HepG2 (cell line): ENCODE measurements around the gene LTA. TPM values are rescaled to one million over a fixed set of nuclear protein-coding genes. Genes with fewer than 3 reads are reported as not detected.

Experiments used
- AFF4 ChIP-seq: sonication (generic); formaldehyde crosslinking; IDR thresholded peaks from 2 replicates; pipeline ENCODE4 v1.4.0; 2020; ENCODE audit warnings: missing genetic modification reagents
- CAMTA2 ChIP-seq: sonication (generic); formaldehyde crosslinking; IDR thresholded peaks from 2 replicates; pipeline ENCODE4 v1.4.0; 2020; ENCODE audit warnings: mild to moderate bottlenecking, missing genetic modification reagents, borderline replicate concordance
- DBP ChIP-seq: sonication (generic); formaldehyde crosslinking; IDR thresholded peaks from 2 replicates; pipeline ENCODE4 v1.4.0; 2020; ENCODE audit warnings: missing genetic modification reagents; ENCODE audit errors: not compliant biosample characterization
- HCFC1 ChIP-seq: fragments of 150-350 bp; IDR thresholded peaks from 2 replicates; pipeline ENCODE4 v1.6.1; 2014; ENCODE audit warnings: low read depth, low read length
- HOXD1 ChIP-seq: sonication (generic); formaldehyde crosslinking; IDR thresholded peaks from 2 replicates; pipeline ENCODE4 v1.5.0; 2020; ENCODE audit warnings: missing genetic modification reagents
- MBNL3 ChIP-seq: fragments of 250-450 bp; sonication (Bioruptor Pico); conservative IDR thresholded peaks from 2 replicates; pipeline ENCODE4 v1.8.0; 2022; ENCODE audit warnings: mild to moderate bottlenecking, inconsistent platforms
- PHF8 ChIP-seq: sonication (generic); formaldehyde crosslinking; IDR thresholded peaks from 2 replicates; pipeline ENCODE4 v1.5.0; 2020; ENCODE audit warnings: missing genetic modification reagents
- U2AF2 ChIP-seq: fragments of 200-400 bp; formaldehyde crosslinking; IDR thresholded peaks from 2 replicates; pipeline ENCODE4 v1.6.1; 2017; ENCODE audit warnings: low read depth, mild to moderate bottlenecking, low read length
- USF2 ChIP-seq, 2 experiments: sonication (generic) in 1 of 2; formaldehyde crosslinking in 1 of 2; IDR thresholded peaks; 2 replicates each; pipeline versions ENCODE4 v1.5.1 to v1.6.1; 2011 to 2020; ENCODE audit warnings: borderline replicate concordance in 1 of 2, low read depth in 1 of 2, low read length in 1 of 2, mild to moderate bottlenecking in 1 of 2, missing genetic modification reagents in 1 of 2, moderate library complexity in 1 of 2
- ZBTB1 ChIP-seq: sonication (generic); formaldehyde crosslinking; IDR thresholded peaks from 2 replicates; pipeline ENCODE4 v1.4.0; 2020; ENCODE audit warnings: missing genetic modification reagents, borderline replicate concordance
- ZBTB38 ChIP-seq: sonication (generic); formaldehyde crosslinking; IDR thresholded peaks from 2 replicates; pipeline ENCODE4 v1.5.1; 2020; ENCODE audit warnings: mild to moderate bottlenecking, missing genetic modification reagents
- ZNF263 ChIP-seq: sonication (generic); formaldehyde crosslinking; IDR thresholded peaks from 2 replicates; pipeline ENCODE4 v1.4.0; 2020; ENCODE audit warnings: missing genetic modification reagents
- ZNF441 ChIP-seq: sonication (generic); formaldehyde crosslinking; IDR thresholded peaks from 2 replicates; pipeline ENCODE4 v1.7.0; 2021; ENCODE audit warnings: missing genetic modification reagents, borderline replicate concordance
- ZNF503 ChIP-seq: sonication (generic); formaldehyde crosslinking; IDR thresholded peaks from 2 replicates; pipeline ENCODE4 v1.4.0; 2020; ENCODE audit warnings: missing genetic modification reagents
- ZNF619 ChIP-seq: sonication (generic); formaldehyde crosslinking; IDR thresholded peaks from 2 replicates; pipeline ENCODE4 v1.4.0; 2020; ENCODE audit warnings: mild to moderate bottlenecking, missing genetic modification reagents
- ZNF672 ChIP-seq: sonication (generic); formaldehyde crosslinking; IDR thresholded peaks from 2 replicates; pipeline ENCODE4 v1.8.1; 2022; ENCODE audit warnings: missing genetic modification reagents
- ZNF691 ChIP-seq: sonication (generic); formaldehyde crosslinking; IDR thresholded peaks from 2 replicates; pipeline ENCODE4 v1.4.0; 2020; ENCODE audit warnings: missing genetic modification reagents, low read depth, mild to moderate bottlenecking, borderline replicate concordance
- ZNF782 ChIP-seq: sonication (generic); formaldehyde crosslinking; IDR thresholded peaks from 2 replicates; pipeline ENCODE4 v1.4.0; 2020; ENCODE audit warnings: missing genetic modification reagents, mild to moderate bottlenecking, borderline replicate concordance
- ZNF788 ChIP-seq: sonication (generic); formaldehyde crosslinking; IDR thresholded peaks from 2 replicates; pipeline ENCODE4 v1.5.0; 2020; ENCODE audit warnings: mild to moderate bottlenecking, missing genetic modification reagents, borderline replicate concordance
- ZNF839 ChIP-seq: sonication (generic); formaldehyde crosslinking; IDR thresholded peaks from 2 replicates; pipeline ENCODE4 v1.4.0; 2020; ENCODE audit warnings: missing genetic modification reagents, mild to moderate bottlenecking, borderline replicate concordance
- polyA plus RNA-seq, 8 experiments: library from polyadenylated mRNA; depleted of rRNA in 3 of 8; stranded (reverse) in 7 of 8; unstranded in 1 of 8; fragments of >200 nt; fragmentation: Illumina TruSeq in 4 of 8; extraction: Trizol in 4 of 8; gene quantifications; 2 replicates each; pipeline versions ENCODE4 v1.2.1 to v1.2.3, GENCODE V29; 2011 to 2016; ENCODE audit warnings: low read depth in 4 of 8, missing spikeins in 1 of 8, mixed read lengths in 1 of 8; ENCODE audit not compliant: insufficient read depth in 1 of 8
- total RNA-seq, 5 experiments: library from RNA; depleted of rRNA; stranded (reverse); fragments of >200 nt; fragmentation: Illumina TruSeq; extraction: Trizol; gene quantifications; 2 replicates each; pipeline ENCODE4 v1.2.3, GENCODE V29; 2016; ENCODE audit warnings: low read depth in 1 of 5

LTA gene
- total and polyA plus RNA-seq, 2 of the 13 experiments (the other 11 are each of a cell fraction or from before 2014, with no cell fraction given): 0.09 TPM; not detected in 1

GRCh38 chr6:31614075-31614619, 42.1 kb downstream of the LTA start (continued):
- TF ChIP-seq USF2 (IDR thresholded peaks at IDR 0.05; ENCODE audit: low read depth, low read length) (no peak), USF2 (CRISPR knock-in tag; IDR thresholded peaks at IDR 0.05; ENCODE audit: borderline replicate concordance) (no peak), U2AF2 (no peak), ZNF441 (peak; percentile 99), ZNF672 (CRISPR knock-in tag) (no peak), CAMTA2 (CRISPR knock-in tag) (no peak), ZBTB1 (CRISPR knock-in tag) (no peak), MBNL3 (CRISPR knock-in tag) (no peak), DBP (CRISPR knock-in tag) (no peak), ZNF839 (CRISPR knock-in tag) (no peak), AFF4 (no peak), ZNF691 (no peak), ZNF503 (CRISPR knock-in tag) (no peak), HCFC1 (no peak), ZBTB38 (CRISPR knock-in tag) (no peak), HOXD1 (no peak), ZNF619 (CRISPR knock-in tag) (no peak), ZNF788 (CRISPR knock-in tag) (no peak), ZNF782 (CRISPR knock-in tag) (0 out of 2 replicates have a peak, but pooled peaks have one; percentile 56), ZNF263 (CRISPR knock-in tag) (no peak), PHF8 (CRISPR knock-in tag) (no peak)
